H54 (cell line): Measurements from ENCODE around the gene ENOX1.

Source experiments
- DNase-seq: peaks from one replicate; pipeline ENCODE4 v3.0.0; 2011; ENCODE audit warnings: low spot score, mixed read lengths; ENCODE audit not compliant: insufficient read length
- FAIRE-seq: peaks from 3 replicates; lab custom pipeline; 2011; peaks lifted over from hg19 to GRCh38; lab: Jason Lieb, UNC
- POLR2A ChIP-seq: IDR thresholded peaks from 2 replicates; pipeline ENCODE4 v1.6.1; 2011; ENCODE audit warnings: low read depth, mild to moderate bottlenecking, low read length

ENOX1 gene

GRCh38 chr13:43799191-43799590 lies 12.4 kb upstream of the ENOX1 start:
- FAIRE-seq (no peak), DNase-seq (no peak)
- no peak for TF ChIP-seq POLR2A

- DNase-seq, result no peak
- no peak for TF ChIP-seq POLR2A
- FAIRE-seq, result no peak
These were observed 11.1 kb upstream of the ENOX1 start for GRCh38 chr13:43797869-43798268.

DNA sequence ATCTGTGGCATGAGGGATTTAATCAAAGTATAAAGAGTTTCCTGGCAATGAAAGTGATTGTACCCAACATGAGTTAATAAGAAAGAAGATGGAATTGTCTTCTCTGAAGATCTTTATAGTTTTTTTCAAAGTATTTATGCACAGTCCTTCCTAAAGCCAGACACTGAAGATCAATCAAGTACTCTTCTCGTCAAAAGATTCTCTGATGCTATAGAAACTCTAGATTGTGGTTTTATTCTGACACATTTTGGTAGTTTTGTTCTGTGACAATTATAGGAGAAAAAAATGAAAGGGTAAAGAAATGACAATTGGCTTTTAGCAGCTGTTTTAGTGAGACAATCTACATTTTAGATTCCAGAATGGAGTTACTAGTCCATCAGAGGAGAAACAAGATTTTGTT lies 10.4 kb upstream of the ENOX1 start:
- no peak for TF ChIP-seq POLR2A
- DNase-seq (no peak), FAIRE-seq (no peak)

- no peak for TF ChIP-seq POLR2A
- no peak for DNase-seq
- no peak for FAIRE-seq
These were observed 7.6 kb upstream of the ENOX1 start for GRCh38 chr13:43794416-43794815.

GRCh38 chr13:43792076-43792881 lies 5.5 kb upstream of the ENOX1 start:
- no peak for FAIRE-seq
- no peak for DNase-seq
- TF ChIP-seq POLR2A, result no peak

- FAIRE-seq, result no peak
- DNase-seq, result no peak
- no peak for TF ChIP-seq POLR2A
These were observed 1.2 kb upstream of the ENOX1 start for GRCh38 chr13:43787997-43788396.

DNA sequence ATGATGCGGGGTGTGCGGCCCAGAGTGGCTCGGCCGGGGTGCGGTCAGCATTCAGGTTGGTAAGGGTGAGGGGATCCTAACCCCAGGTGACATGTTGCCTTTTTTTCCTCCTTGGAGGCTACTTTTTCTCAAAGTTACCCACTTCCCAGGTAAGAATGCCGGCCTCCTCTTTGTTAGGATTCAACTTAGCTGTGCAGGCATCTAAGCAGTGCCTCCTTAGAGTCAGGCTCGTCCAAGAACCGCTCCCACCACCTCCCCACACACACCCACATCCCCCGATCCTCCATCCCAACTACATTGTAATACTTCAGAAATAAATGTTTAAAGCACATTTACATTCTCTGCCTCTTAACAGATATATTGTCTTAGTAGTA lies 733 bp upstream of the ENOX1 start:
- DNase-seq, result no peak
- TF ChIP-seq POLR2A, result no peak

DNA sequence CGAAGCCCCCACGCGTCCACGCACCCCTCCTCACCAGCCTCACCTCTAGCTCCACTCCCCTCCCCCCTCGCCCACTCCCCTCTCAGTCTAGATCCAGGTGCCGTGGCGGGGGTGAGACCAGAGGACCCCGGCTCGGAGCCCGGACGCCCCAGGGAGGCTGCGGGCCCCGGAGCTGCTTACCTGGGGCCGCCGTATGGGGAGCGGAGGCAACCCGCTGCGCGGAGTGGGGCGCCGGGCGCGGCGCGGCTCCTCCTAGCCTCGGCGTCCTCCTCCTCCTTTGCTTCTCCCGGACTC lies 353 bp downstream of the ENOX1 start:
- DNase-seq (no peak), FAIRE-seq (no peak)
- no peak for TF ChIP-seq POLR2A

More for the DNA sequence above, 733 bp upstream of the ENOX1 start:
- no peak for FAIRE-seq

DNA sequence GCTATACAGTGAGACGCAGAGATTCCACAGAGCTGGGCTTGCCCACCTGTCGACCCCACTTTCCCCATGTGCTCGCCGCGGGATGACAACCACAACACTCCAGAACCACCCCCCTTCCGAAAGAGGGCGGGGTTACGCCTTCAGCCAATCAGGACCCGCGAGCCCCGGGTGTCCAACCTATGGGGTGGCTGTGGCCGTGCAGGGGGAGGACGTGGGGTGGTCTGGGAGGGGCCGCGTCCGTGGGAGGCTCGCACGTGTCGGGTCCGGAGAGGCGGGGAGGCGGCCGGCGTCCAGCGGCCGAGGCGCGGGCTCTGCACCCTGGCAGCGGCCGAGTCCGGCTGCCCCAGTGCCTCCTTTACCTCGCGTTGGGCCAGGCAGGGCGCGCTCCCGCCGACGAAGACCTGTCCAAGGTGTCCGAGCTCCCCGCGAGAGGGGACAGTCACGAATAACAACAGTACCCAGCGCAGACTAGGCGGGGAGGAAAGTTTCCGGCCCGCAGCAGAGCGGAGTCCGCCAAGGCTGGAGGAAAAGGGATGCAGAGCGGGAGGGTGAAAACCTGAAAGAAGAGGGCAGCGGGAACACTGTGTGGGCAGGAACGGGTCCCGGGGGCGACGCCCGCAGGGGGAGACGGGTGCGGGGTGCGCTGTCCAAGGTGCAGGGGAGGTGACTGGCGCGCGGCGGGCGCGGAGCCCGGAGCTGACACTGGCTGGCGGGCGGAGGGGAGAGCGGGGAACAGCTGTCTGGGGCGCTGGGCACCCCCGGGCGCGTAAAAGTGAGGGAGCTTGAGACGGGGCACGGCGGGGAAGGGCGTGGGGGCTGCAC lies 911 bp downstream of the ENOX1 start:
- FAIRE-seq, result no peak
- no peak for TF ChIP-seq POLR2A
- peak; percentile 44 for DNase-seq

- TF ChIP-seq POLR2A, result no peak
- no peak for FAIRE-seq
- DNase-seq, result no peak
These were observed 1.5 kb downstream of the ENOX1 start for GRCh38 chr13:43785261-43785649.

DNA sequence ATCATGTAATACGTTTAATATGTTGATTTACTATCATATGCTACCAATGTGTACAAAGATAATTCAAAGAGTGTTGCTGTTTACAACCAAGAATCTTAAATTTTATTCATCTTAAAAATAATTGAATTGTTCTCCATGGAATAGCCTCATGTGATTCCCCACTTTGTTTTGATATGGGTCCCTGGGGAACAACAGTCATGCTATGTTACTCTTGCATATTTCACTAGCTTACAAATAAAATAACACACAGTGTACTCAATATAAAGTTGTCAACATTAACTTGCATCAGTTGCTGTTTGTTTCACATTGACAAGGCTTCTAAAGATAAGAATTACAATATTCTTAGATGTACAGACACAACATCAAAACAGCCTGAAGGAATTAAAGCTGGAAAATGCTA lies 2.3 kb downstream of the ENOX1 start:
- no peak for DNase-seq
- FAIRE-seq, result no peak
- TF ChIP-seq POLR2A, result no peak

- no peak for TF ChIP-seq POLR2A
- FAIRE-seq, result no peak
- DNase-seq, result no peak
These were observed 3.0 kb downstream of the ENOX1 start for GRCh38 chr13:43783820-43784219.

DNA sequence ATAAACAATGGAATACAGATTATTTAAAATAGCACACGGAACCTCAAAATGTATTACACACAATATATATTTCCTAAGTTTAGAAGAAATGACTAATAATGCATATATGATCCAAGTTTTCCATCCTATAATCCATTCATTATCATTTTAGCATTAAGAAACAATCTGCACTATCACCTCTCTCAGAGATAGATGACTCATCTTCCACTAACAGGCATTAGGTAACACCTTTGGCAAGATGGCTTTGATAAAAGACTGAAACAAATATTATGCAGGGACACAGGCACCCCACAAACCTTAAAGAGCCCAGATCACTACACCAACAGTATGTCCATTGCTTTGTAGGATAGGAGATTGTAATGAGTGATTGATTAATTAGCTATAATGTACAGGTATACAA lies 4.1 kb downstream of the ENOX1 start:
- TF ChIP-seq POLR2A, result no peak
- DNase-seq (no peak), FAIRE-seq (no peak)

GRCh38 chr13:43780666-43781065 lies 6.1 kb downstream of the ENOX1 start:
- FAIRE-seq, result no peak
- TF ChIP-seq POLR2A, result no peak
- no peak for DNase-seq
